HepG2 (cell line): ENCODE measurements around the gene RNF114. TPM values are rescaled to one million over a fixed set of nuclear protein-coding genes. Genes with fewer than 3 reads are reported as not detected.

Experiments
- CBFB ChIP-seq: sonication (generic); formaldehyde crosslinking; IDR thresholded peaks from 2 replicates; pipeline ENCODE4 v1.4.0; 2020; ENCODE audit warnings: missing genetic modification reagents
- CBX2 ChIP-seq, 2 experiments: fragments of 200-600 bp in 1 of 2; sonication (generic); formaldehyde crosslinking in 1 of 2; IDR thresholded peaks; 2 replicates each; pipeline versions ENCODE4 v1.7.0 to v1.8.1; 2018 to 2022; ENCODE audit warnings: low read depth in 2 of 2, low read length in 1 of 2, mild to moderate bottlenecking in 1 of 2, missing genetic modification reagents in 1 of 2
- CHD2 ChIP-seq: IDR thresholded peaks from 2 replicates; pipeline ENCODE4 v1.6.1; 2011; ENCODE audit warnings: low read depth, low read length, improper control_type of control experiment
- ELF3 ChIP-seq: IDR thresholded peaks from 2 replicates; pipeline ENCODE4 v1.6.1; 2016; ENCODE audit warnings: missing genetic modification reagents, missing compliant biosample characterization
- ELF4 ChIP-seq: sonication (generic); formaldehyde crosslinking; IDR thresholded peaks from 2 replicates; pipeline ENCODE4 v1.5.0; 2020; ENCODE audit warnings: missing genetic modification reagents, mild to moderate bottlenecking, moderate library complexity, borderline replicate concordance
- ETV5 ChIP-seq: IDR thresholded peaks from 2 replicates; pipeline ENCODE4 v1.6.1; 2018; ENCODE audit warnings: missing biosample characterization, missing genetic modification reagents, inconsistent platforms, borderline replicate concordance
- FIP1L1 ChIP-seq: fragments of 200-400 bp; formaldehyde crosslinking; IDR thresholded peaks from 2 replicates; pipeline ENCODE4 v1.6.1; 2018; ENCODE audit warnings: low read depth, mild to moderate bottlenecking, low read length, moderate library complexity, borderline replicate concordance; ENCODE audit not compliant: insufficient read depth
- MED1 ChIP-seq: sonication (generic); formaldehyde crosslinking; IDR thresholded peaks from 2 replicates; pipeline ENCODE4 v1.4.0; 2020; ENCODE audit warnings: missing genetic modification reagents
- PAX8 ChIP-seq: sonication (generic); formaldehyde crosslinking; IDR thresholded peaks from 2 replicates; pipeline ENCODE4 v1.8.0; 2022; ENCODE audit warnings: mild to moderate bottlenecking, missing genetic modification reagents, borderline replicate concordance
- ZBED4 ChIP-seq: sonication (generic); formaldehyde crosslinking; IDR thresholded peaks from 2 replicates; pipeline ENCODE4 v1.4.0; 2020; ENCODE audit warnings: missing genetic modification reagents, borderline replicate concordance
- ZNF235 ChIP-seq: sonication (generic); formaldehyde crosslinking; IDR thresholded peaks from 2 replicates; pipeline ENCODE4 v1.8.1; 2023; ENCODE audit warnings: mild to moderate bottlenecking, missing genetic modification reagents, borderline replicate concordance
- ZNF329 ChIP-seq: sonication (generic); formaldehyde crosslinking; IDR thresholded peaks from 2 replicates; pipeline ENCODE4 v1.9.0; 2021; ENCODE audit warnings: low read depth, mild to moderate bottlenecking, missing genetic modification reagents
- ZNF503 ChIP-seq: sonication (generic); formaldehyde crosslinking; IDR thresholded peaks from 2 replicates; pipeline ENCODE4 v1.4.0; 2020; ENCODE audit warnings: missing genetic modification reagents
- ZNF850 ChIP-seq: sonication (generic); formaldehyde crosslinking; conservative IDR thresholded peaks from 2 replicates; pipeline ENCODE4 v1.9.0; 2021; ENCODE audit warnings: mild to moderate bottlenecking, missing genetic modification reagents
- polyA plus RNA-seq, 8 experiments: library from polyadenylated mRNA; depleted of rRNA in 3 of 8; stranded (reverse) in 7 of 8; unstranded in 1 of 8; fragments of >200 nt; fragmentation: Illumina TruSeq in 4 of 8; extraction: Trizol in 4 of 8; gene quantifications; 2 replicates each; pipeline versions ENCODE4 v1.2.1 to v1.2.3, GENCODE V29; 2011 to 2016; ENCODE audit warnings: low read depth in 4 of 8, missing spikeins in 1 of 8, mixed read lengths in 1 of 8; ENCODE audit not compliant: insufficient read depth in 1 of 8
- total RNA-seq, 5 experiments: library from RNA; depleted of rRNA; stranded (reverse); fragments of >200 nt; fragmentation: Illumina TruSeq; extraction: Trizol; gene quantifications; 2 replicates each; pipeline ENCODE4 v1.2.3, GENCODE V29; 2016; ENCODE audit warnings: low read depth in 1 of 5
- TF ChIP-seq, protein P1 (sequence below): sonication (generic); formaldehyde crosslinking; conservative IDR thresholded peaks from 2 replicates; pipeline ENCODE4 v1.8.0; 2022; ENCODE audit warnings: missing genetic modification reagents
- TF ChIP-seq, protein P2 (sequence below): IDR thresholded peaks from 2 replicates; pipeline ENCODE4 v1.6.1; 2018; ENCODE audit warnings: missing genetic modification reagents
- TF ChIP-seq, protein P3 (sequence below): sonication (generic); formaldehyde crosslinking; conservative IDR thresholded peaks from 2 replicates; pipeline ENCODE4 v1.8.1; 2023; ENCODE audit warnings: missing genetic modification reagents

The RNF114 gene
- total and polyA plus RNA-seq, 2 of the 13 experiments (the other 11 are each of a cell fraction or from before 2014, with no cell fraction given): 119 to 126 TPM

DNA sequence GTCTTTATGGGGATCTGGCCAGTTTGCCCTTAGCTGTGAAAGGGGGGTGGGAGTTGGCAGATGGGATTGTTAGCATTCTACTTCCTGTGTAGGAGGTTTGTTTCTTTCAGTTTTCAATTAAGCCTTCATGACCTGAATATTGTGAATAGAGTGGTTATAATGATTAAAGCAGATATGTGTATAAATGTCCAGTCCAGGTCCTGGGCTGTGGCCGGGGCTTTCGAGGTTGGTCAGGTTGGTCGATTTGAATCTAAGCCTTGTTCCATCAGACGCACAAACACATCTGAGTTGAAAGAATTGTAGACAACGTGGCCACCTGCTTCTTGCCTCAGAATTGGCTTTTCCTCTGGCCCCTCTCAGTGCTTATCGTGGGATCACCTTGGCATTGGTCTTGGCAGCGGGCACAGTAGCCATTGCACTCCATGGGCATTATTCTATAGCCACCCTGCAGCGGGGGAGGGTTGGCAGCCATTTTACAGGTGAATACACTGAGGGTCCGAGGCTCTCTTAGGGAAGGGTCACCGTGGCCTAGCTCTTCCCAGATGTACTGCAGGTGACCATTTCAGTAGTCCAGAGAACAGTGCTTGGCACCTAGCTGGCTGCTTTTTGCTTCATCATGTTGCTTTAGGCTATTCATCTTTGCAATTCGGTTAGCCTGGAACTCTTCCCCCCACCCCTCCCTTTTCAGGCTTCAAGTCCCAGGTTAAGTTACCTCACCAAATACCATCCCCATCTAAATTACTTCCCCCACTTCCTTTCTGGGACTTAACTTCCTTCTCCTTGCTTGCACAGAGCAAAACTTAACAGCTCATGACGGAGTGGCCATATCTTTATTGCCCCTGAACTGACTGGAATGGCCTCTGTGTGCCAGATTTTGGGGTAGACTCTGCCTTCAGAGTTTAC, 1.1 kb downstream of the RNF114 start (continued):
- TF ChIP-seq ZBED4 (CRISPR knock-in tag) (no peak), ELF3 (CRISPR knock-in tag) (no peak), ETV5 (CRISPR knock-in tag) (0 out of 2 replicates have a peak, but pooled peaks have one; percentile 22), ZNF235 (CRISPR knock-in tag) (no peak), MED1 (CRISPR knock-in tag) (no peak), CHD2 (no peak), ZNF329 (no peak), ZNF503 (CRISPR knock-in tag) (no peak), ELF4 (CRISPR knock-in tag) (peak; percentile 16; the same call in 1 of the 2 replicates), FIP1L1 (no peak), ZNF850 (no peak), CBFB (CRISPR knock-in tag) (no peak), CBX2 (IDR thresholded peaks at IDR 0.05; ENCODE audit: low read depth, low read length) (no peak), CBX2 (CRISPR knock-in tag; IDR thresholded peaks at IDR 0.05; ENCODE audit: low read depth) (no peak), PAX8 (CRISPR knock-in tag) (no peak)
- TF ChIP-seq, protein P1, sequence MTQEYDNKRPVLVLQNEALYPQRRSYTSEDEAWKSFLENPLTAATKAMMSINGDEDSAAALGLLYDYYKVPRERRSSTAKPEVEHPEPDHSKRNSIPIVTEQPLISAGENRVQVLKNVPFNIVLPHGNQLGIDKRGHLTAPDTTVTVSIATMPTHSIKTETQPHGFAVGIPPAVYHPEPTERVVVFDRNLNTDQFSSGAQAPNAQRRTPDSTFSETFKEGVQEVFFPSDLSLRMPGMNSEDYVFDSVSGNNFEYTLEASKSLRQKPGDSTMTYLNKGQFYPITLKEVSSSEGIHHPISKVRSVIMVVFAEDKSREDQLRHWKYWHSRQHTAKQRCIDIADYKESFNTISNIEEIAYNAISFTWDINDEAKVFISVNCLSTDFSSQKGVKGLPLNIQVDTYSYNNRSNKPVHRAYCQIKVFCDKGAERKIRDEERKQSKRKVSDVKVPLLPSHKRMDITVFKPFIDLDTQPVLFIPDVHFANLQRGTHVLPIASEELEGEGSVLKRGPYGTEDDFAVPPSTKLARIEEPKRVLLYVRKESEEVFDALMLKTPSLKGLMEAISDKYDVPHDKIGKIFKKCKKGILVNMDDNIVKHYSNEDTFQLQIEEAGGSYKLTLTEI: no peak
- TF ChIP-seq, protein P2, sequence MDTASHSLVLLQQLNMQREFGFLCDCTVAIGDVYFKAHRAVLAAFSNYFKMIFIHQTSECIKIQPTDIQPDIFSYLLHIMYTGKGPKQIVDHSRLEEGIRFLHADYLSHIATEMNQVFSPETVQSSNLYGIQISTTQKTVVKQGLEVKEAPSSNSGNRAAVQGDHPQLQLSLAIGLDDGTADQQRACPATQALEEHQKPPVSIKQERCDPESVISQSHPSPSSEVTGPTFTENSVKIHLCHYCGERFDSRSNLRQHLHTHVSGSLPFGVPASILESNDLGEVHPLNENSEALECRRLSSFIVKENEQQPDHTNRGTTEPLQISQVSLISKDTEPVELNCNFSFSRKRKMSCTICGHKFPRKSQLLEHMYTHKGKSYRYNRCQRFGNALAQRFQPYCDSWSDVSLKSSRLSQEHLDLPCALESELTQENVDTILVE (CRISPR knock-in tag): no peak
- TF ChIP-seq, protein P3, sequence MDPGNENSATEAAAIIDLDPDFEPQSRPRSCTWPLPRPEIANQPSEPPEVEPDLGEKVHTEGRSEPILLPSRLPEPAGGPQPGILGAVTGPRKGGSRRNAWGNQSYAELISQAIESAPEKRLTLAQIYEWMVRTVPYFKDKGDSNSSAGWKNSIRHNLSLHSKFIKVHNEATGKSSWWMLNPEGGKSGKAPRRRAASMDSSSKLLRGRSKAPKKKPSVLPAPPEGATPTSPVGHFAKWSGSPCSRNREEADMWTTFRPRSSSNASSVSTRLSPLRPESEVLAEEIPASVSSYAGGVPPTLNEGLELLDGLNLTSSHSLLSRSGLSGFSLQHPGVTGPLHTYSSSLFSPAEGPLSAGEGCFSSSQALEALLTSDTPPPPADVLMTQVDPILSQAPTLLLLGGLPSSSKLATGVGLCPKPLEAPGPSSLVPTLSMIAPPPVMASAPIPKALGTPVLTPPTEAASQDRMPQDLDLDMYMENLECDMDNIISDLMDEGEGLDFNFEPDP (CRISPR knock-in tag): no peak
